GM20000 (cell line): Measurements from ENCODE around the gene C5orf52.
"Not testable (repeated sequence)": the region's sequence is repeated elsewhere in the genome, so short reads cannot be mapped to it uniquely, and the experiment has no call there.

Source experiments
- DNase-seq: peaks from one replicate; pipeline ENCODE4 v3.0.0; 2012; ENCODE audit warnings: low spot score
- TF ChIP-seq, protein P1 (sequence below): IDR thresholded peaks from 2 replicates; pipeline ENCODE4 v1.5.1; 2012; ENCODE audit warnings: mild to moderate bottlenecking, control low read depth; ENCODE audit errors: extremely low read depth, missing control alignments

C5orf52 gene

DNA sequence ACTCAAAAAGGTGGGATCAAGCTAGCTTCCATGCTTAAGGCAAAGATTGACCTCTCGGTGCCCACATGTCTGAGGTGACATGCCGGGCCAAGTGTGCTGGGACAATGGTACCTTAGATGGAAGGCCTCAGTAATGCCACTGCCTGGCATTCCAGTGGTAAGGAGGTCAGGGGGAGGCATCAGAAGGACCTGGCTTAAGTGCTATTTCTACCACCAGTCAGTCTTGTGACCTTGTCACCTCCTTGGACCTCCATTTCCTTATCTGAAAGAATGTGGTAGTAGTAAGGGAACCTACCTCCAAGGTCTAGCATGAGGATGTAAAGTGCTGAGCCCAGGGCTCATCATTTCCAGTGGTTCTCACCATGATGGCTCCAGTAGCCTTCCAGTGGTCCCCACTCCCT, 8.9 kb downstream of the C5orf52 start:
- TF ChIP-seq, protein P1, sequence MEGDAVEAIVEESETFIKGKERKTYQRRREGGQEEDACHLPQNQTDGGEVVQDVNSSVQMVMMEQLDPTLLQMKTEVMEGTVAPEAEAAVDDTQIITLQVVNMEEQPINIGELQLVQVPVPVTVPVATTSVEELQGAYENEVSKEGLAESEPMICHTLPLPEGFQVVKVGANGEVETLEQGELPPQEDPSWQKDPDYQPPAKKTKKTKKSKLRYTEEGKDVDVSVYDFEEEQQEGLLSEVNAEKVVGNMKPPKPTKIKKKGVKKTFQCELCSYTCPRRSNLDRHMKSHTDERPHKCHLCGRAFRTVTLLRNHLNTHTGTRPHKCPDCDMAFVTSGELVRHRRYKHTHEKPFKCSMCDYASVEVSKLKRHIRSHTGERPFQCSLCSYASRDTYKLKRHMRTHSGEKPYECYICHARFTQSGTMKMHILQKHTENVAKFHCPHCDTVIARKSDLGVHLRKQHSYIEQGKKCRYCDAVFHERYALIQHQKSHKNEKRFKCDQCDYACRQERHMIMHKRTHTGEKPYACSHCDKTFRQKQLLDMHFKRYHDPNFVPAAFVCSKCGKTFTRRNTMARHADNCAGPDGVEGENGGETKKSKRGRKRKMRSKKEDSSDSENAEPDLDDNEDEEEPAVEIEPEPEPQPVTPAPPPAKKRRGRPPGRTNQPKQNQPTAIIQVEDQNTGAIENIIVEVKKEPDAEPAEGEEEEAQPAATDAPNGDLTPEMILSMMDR: no peak
- DNase-seq: no peak

DNA sequence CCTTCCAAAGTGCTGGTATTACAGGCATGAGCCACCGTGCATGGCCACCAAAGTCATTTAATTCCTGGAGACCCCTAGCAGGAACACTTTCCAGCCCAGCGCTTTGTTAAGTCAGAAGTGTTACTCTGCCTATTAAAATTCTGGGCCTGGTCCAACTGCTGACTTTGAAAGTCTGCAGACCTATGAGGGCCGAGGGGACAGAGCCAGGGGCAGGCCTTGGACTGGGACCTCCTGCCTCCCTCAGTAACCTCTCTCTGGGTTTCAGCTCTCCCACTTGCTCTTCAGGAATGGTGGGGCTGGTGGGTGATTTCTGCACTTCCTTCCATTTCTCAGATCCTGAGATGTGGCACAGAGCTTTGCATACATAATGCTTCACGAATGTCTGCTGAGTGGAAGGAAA, 9.7 kb downstream of the C5orf52 start:
- TF ChIP-seq, protein P1: no peak
- DNase-seq: no peak

DNA sequence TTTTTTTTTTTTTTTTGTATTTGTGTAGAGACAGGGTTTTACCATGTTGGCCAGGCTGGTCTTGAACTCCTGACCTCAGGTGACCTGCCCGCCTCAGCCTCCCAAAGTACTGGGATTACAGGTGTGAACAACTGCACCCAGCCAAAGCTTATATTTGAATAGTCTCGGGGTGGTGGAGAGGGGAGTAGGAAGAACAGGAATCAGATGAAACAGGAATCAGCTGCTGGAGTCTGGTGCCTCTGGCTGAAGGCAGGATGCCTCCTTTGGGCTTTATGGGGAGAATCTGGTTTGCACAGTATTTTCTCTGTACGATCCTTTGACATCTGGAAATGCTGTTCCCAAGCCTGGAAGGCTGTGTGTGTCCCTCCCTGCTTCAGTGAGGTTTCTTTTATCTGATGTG, 10.9 kb downstream of the C5orf52 start:
- TF ChIP-seq, protein P1: no peak
- DNase-seq: no peak

DNA sequence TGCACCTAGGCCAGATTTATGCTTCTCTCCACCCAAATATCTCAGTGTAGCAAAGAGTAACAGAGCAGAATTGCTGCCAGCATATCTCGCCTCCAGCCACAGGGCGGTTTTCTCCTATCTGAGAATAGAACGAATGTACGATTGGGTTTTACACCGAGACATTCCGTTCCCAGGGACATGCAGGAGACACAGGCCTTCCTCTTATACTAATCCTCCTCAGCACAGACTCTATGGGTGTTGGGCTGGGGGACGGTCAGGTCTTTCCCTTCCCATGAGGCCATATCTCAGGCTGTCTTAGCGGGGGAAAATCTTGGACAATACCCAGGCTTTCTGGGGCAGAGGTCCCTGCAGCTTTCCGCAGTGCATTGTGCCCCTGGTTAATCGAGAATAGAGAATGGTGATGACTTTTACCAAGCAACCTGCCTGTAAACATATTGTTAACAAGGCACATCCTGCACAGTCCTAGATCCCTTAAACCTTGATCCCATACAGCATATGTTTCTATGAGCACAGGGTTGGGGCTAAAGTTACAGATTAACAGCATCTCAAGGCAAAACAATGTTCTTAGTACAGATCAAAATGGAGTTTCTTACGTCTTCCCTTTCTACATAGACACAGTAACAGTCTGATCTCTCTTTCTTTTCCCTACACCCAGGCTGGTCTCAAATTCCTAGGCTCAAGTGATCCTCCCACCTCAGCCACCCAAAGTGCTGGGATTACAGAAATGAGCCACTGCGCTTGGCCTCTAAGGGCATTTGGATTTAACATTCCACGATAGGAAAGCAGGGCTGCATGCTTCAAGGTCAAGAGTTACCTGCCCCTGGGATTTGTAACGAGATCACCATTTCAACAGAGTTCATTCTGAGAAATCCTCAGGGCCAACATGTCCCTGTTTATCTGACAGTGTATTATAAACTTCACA, 15.2 kb downstream of the C5orf52 start:
- not testable (repeated sequence) for DNase-seq

DNA sequence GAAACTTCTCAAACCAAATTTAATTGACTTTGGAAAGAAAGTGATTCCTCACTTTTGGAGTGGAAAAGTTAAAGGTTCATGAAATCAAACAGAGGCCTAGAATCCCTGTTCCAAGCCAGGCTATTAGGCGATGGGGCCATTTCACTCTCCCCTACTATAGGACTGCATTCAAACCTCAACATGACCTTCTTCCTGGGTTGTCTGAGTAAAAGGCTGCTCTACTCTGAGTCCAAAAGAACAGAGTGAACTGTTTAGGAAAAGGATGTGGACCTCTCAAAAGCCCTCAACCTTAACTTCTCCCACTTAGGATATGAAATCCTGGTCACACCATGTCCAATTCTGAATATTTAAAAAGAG, 15.8 kb downstream of the C5orf52 start:
- no peak for DNase-seq
- TF ChIP-seq, protein P1: no peak

DNA sequence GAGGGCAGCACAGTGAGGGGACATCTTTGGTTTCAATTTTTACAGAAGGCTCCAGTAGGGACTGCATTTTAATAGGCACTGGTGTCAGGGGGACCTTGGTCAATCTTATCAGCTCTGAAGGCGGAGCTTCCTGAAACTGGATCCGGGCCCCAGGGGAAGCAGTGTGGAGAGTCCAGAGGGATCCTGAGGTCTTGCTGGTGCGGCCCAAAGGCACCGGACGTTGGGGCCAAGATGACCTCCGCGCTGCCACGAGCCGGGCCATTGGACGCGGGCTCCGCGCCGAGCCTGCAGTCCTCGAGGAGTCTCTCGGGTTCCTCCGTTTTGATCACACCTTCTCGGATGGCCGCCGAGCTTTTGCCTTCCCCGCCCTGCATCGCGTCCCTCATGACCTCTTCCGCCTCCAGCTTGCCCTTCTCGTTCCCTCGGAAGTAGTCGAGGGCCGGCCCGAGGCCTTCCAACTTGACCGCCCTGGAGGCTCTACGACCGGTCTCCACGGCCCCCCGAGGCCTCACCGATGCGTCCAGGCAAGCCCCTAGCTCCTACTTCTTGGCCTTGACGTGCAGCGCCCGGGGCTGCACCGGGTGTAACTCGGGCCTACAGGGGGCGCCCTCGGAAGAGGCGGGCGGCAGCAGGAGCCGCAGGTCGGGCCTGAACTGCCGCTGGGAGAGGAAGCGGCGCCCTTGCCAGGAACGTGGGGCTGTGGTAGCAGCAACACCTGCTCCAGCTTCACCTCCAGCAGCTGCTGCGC, 18.8 kb downstream of the C5orf52 start:
- TF ChIP-seq, protein P1: no peak
- no peak for DNase-seq

DNA sequence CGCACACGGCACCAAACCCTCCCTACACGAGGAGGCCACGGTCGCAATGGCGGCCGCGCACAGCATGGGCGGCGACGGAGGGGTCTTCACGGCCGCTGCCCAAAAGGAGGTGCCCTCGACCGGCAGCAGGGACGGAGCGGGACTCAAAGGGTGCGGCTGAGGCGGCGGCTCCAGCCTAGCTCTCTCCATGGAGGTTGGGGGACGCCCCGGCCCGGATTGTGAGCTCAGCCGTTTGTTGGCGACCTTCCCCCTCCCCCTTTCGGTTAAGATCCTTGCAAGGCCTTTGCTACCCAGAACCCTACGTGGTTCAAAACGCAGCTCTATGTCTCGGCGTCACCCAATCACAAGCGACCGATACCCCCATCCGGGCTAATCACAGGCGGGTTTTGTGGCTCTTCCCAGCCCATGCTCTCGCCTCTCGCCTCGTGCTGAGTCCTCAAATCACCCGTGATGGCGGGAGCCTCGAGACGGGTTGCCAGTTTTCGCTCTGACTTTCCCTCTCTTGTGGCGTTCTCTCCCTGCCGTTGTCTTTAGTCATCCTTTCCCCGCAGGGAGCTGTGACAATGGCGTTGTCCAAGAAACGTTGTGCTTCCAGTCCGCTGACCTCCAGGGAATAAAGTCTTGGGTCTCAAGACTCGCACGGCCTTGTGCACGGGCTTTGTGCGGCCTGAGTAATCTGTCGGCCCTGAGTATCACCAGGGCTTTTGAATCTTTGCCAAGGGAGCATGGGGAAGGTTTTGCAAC, 19.5 kb downstream of the C5orf52 start:
- TF ChIP-seq, protein P1: no peak
- DNase-seq: no peak

DNA sequence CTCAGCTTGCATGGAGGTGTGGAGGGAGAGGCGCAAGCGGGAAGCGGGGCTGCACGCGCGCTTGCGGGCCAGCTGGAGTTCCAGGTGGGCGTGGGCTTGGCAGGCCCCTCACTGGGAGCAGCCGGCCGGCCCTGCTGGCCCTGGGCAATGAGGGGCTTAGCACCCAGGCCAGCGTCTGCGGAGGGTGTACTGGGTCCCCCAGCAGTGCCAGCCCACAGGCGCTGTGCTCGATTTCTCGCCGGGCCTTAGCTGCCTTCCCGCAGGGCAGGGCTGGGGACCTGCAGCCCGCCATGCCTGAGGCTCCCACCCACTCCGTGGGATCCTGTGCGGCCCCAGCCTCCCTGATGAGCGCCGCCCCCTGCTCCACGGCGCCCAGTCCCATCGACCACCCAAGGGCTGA, 22.5 kb downstream of the C5orf52 start:
- DNase-seq: not testable (repeated sequence)

DNA sequence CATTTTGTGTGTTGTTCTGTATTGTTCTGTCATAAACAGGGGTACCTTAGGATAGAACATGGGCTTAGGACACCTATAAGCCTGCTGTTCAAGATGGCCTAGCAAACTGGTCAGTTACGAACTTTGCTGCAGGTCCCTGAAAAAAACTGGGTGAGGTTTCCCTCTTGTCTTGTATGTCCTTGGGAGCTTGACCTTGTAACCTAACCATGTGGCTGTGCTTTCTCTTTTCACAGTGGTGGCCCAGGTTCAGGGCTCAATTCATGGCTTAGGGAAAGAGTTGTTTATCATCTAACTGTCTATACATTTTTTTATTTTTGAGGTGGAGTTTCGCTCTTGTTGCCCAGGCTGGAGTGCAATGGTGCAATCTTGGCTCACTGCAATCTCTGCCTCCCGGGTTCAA, 24.8 kb downstream of the C5orf52 start:
- not testable (repeated sequence) for DNase-seq

DNA sequence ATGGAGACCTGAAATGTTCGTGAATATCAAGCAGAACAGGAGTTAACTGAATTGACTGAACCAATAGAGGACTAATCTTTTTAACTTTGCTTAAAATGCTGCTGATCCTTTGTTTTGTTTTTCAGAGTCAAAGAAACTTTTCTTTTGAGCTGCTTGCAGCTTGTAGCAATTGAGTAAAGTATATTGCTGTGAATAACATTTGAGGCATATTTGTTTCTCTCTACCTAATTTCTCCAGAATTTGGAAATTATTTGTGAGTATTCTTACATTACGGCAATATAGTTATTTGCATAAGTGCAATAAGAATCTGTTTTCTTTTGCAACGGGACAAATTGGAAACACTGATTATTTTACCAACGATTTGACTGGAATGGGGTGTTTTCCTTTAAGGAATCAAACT, 27.3 kb downstream of the C5orf52 start:
- DNase-seq: not testable (repeated sequence)
